ENCODE results near the gene NOS1AP.
A peak's percentile ranks its signal among the peaks of the same experiment; 100 is the strongest.

The NOS1AP gene

DNA sequence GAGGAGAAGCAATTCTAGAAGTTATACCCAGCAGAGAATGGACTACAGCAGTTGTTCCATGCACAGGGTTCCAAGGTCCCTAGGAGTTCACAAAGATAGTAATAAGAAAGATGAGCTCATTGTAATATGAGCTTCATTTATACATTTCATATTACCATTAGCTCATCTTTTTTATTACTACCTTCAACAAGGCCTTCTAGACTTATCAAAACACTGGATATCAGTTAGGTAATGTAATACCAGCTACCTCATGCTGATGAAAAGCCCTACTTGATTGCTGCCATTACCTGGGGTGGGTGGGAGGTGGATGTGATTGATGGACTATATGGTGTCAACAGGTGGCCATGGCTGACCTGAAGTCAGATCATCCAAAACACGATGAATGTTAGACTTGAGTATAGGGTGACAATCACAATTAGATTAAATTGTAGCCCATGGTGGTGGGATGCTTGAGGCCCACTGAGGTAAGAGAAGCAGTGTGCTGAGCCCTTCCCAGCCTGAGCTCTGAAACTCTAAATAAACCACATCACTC, 273.0 kb downstream of the NOS1AP start:
- Histone ChIP-seq H3K23ac (ENCODE audit: low read length in 2 of 2) (no peak overlapping the region), H3K4me2 (ENCODE audit: low read length, poor library complexity, severe bottlenecking) (no peak overlapping the region), H3K79me1 (replicated peaks; ENCODE audit: low read length, poor library complexity, severe bottlenecking) (no peaks in the 10 kb centered on the region), H3K4me1 (ENCODE audit: control insufficient read depth, insufficient read depth, low read depth, low read length) (peaks cover 6% of the 10 kb centered on the region), H3K27me3 (ENCODE audit: control insufficient read depth in 1 of 2, insufficient read depth in 1 of 2, low read length in 2 of 2) (peaks cover 0 to 12% of the 10 kb centered on the region in 2 experiments), H3K18ac (ENCODE audit: low read depth in 1 of 2, low read length in 2 of 2) (no peak overlapping the region), H2BK12ac (ENCODE audit: low read length in 2 of 2) (no peak overlapping the region), H2BK15ac (ENCODE audit: low read depth, poor library complexity, severe bottlenecking) (no peak overlapping the region), H3K36me3 (ENCODE audit: control insufficient read depth in 1 of 2, insufficient read depth in 2 of 2, low read depth in 1 of 2, low read length in 2 of 2) (no peaks in the 10 kb centered on the region), H2AK5ac (ENCODE audit: low read length, severe bottlenecking) (no peak overlapping the region), H2BK5ac (ENCODE audit: low read depth, low read length, poor library complexity, severe bottlenecking) (no peak overlapping the region), H3K4me3 (ENCODE audit: insufficient read depth in 1 of 2, low read depth in 1 of 2, low read length in 2 of 2) (no peak overlapping the region), H4K8ac (ENCODE audit: low read length) (no peak overlapping the region), H2BK120ac (ENCODE audit: low read depth, low read length) (no peak overlapping the region), H2AFZ (ENCODE audit: low read depth, low read length) (no peak overlapping the region), H3K4ac (ENCODE audit: low read depth in 1 of 2, low read length in 2 of 2) (no peak overlapping the region), H3K14ac (ENCODE audit: low read length in 2 of 2) (no peak overlapping the region), H3K27ac (ENCODE audit: low read length, poor library complexity, severe bottlenecking) (no peak overlapping the region), H4K91ac (ENCODE audit: low read length) (no peak overlapping the region), H3K9ac (ENCODE audit: low read length) (no peak overlapping the region), H3K9me3 (ENCODE audit: control insufficient read depth, low read length) (no peaks in the 10 kb centered on the region)
- no peak for DNase-seq
- WGBS = 83% methylated on average over 1 of the region's 1 CpG

DNA sequence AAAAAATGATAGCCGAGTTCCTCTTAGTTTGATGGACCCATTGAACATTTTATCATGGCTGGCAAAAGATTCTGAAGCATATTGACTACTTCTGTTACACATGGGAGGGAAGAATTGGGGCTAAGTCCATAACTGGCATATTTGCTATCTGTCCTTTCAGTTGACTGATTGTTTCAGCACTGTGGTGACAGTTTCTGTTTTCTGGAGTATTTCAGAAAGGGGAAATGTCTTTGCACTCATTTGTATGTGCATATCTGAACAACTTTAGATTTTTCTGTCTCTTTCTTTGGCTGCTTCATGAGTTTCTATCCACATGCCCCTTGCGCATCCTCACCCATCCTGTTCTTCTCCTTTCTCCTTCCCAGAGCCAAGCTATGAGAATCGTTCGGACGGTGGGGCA, 274.0 kb downstream of the NOS1AP start:
- WGBS = 99% methylated on average over 5 of the region's 5 CpGs
- H3K27me3 ChIP-seq (ENCODE audit: control insufficient read depth in 1 of 2, insufficient read depth in 1 of 2, low read length in 2 of 2) = peaks cover 0 to 6% of the 10 kb centered on the region in 2 experiments
- no peak overlapping the region for H3K23ac ChIP-seq (ENCODE audit: low read length in 2 of 2)
- H2BK12ac ChIP-seq (ENCODE audit: low read length in 2 of 2) = no peak overlapping the region
- H3K79me1 ChIP-seq (replicated peaks; ENCODE audit: low read length, poor library complexity, severe bottlenecking) = no peaks in the 10 kb centered on the region
- no peak overlapping the region for H2BK5ac ChIP-seq (ENCODE audit: low read depth, low read length, poor library complexity, severe bottlenecking)
- peak overlapping the region; percentile 16 for H2BK15ac ChIP-seq (ENCODE audit: low read depth, poor library complexity, severe bottlenecking)
- no peak overlapping the region for H4K8ac ChIP-seq (ENCODE audit: low read length)
- no peak overlapping the region for H3K4me2 ChIP-seq (ENCODE audit: low read length, poor library complexity, severe bottlenecking)
- no peak for DNase-seq
- H3K18ac ChIP-seq (ENCODE audit: low read depth in 1 of 2, low read length in 2 of 2) = no peak overlapping the region
- H2BK120ac ChIP-seq (ENCODE audit: low read depth, low read length) = no peak overlapping the region
- no peak overlapping the region for H3K4ac ChIP-seq (ENCODE audit: low read depth in 1 of 2, low read length in 2 of 2)
- H3K14ac ChIP-seq (ENCODE audit: low read length in 2 of 2) = no peak overlapping the region
- no peak overlapping the region for H2AFZ ChIP-seq (ENCODE audit: low read depth, low read length)
- H3K27ac ChIP-seq (ENCODE audit: low read length, poor library complexity, severe bottlenecking) = no peak overlapping the region
- no peak overlapping the region for H3K4me3 ChIP-seq (ENCODE audit: insufficient read depth in 1 of 2, low read depth in 1 of 2, low read length in 2 of 2)
- no peaks in the 10 kb centered on the region for H3K36me3 ChIP-seq (ENCODE audit: control insufficient read depth in 1 of 2, insufficient read depth in 2 of 2, low read depth in 1 of 2, low read length in 2 of 2)
- H4K91ac ChIP-seq (ENCODE audit: low read length) = no peak overlapping the region
- peak overlapping the region; percentile 6 for H2AK5ac ChIP-seq (ENCODE audit: low read length, severe bottlenecking)
- no peak overlapping the region for H3K9ac ChIP-seq (ENCODE audit: low read length)
- peaks cover 8% of the 10 kb centered on the region for H3K4me1 ChIP-seq (ENCODE audit: control insufficient read depth, insufficient read depth, low read depth, low read length)
- no peaks in the 10 kb centered on the region for H3K9me3 ChIP-seq (ENCODE audit: control insufficient read depth, low read length)

DNA sequence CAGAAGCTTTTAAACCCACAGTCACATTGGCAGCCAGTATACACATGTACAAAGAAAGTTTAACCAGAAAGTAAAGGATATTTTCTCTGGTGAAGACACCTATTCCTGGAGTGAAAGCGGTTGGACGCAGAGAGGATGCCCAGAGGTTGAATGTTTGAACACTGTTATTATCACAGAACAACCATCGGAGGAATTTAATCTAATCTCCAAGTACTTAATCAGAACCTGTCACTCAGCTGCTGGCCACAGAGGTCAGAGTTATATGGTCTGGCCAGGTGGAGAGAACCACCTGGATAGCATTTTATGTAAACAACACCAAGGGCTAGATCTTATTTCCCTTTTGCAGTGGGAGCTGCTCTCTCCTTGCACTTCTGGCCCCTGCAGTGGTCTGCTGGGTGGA, 277.8 kb downstream of the NOS1AP start:
- no peak overlapping the region for H3K4ac ChIP-seq (ENCODE audit: low read depth in 1 of 2, low read length in 2 of 2)
- no peak overlapping the region for H3K4me2 ChIP-seq (ENCODE audit: low read length, poor library complexity, severe bottlenecking)
- H4K91ac ChIP-seq (ENCODE audit: low read length) = no peak overlapping the region
- 67% methylated on average over 3 of the region's 3 CpGs for WGBS
- H3K4me3 ChIP-seq (ENCODE audit: insufficient read depth in 1 of 2, low read depth in 1 of 2, low read length in 2 of 2) = no peak overlapping the region
- no peak for DNase-seq
- H3K9ac ChIP-seq (ENCODE audit: low read length) = no peak overlapping the region
- H3K36me3 ChIP-seq (ENCODE audit: control insufficient read depth in 1 of 2, insufficient read depth in 2 of 2, low read depth in 1 of 2, low read length in 2 of 2) = no peaks in the 10 kb centered on the region
- H2BK12ac ChIP-seq (ENCODE audit: low read length in 2 of 2) = peak overlapping the region in 1 of 2 experiments; percentile 25
- no peak overlapping the region for H3K27ac ChIP-seq (ENCODE audit: low read length, poor library complexity, severe bottlenecking)
- H2BK120ac ChIP-seq (ENCODE audit: low read depth, low read length) = no peak overlapping the region
- H3K4me1 ChIP-seq (ENCODE audit: control insufficient read depth, insufficient read depth, low read depth, low read length) = peaks cover 14% of the 10 kb centered on the region
- no peaks in the 10 kb centered on the region for H3K27me3 ChIP-seq (ENCODE audit: control insufficient read depth in 1 of 2, insufficient read depth in 1 of 2, low read length in 2 of 2)
- H3K79me1 ChIP-seq (replicated peaks; ENCODE audit: low read length, poor library complexity, severe bottlenecking) = no peaks in the 10 kb centered on the region
- H3K18ac ChIP-seq (ENCODE audit: low read depth in 1 of 2, low read length in 2 of 2) = no peak overlapping the region
- no peak overlapping the region for H2BK15ac ChIP-seq (ENCODE audit: low read depth, poor library complexity, severe bottlenecking)
- no peak overlapping the region for H3K14ac ChIP-seq (ENCODE audit: low read length in 2 of 2)
- H2AK5ac ChIP-seq (ENCODE audit: low read length, severe bottlenecking) = peak overlapping the region; percentile 91
- no peak overlapping the region for H3K23ac ChIP-seq (ENCODE audit: low read length in 2 of 2)
- no peak overlapping the region for H4K8ac ChIP-seq (ENCODE audit: low read length)
- H3K9me3 ChIP-seq (ENCODE audit: control insufficient read depth, low read length) = no peaks in the 10 kb centered on the region
- H2BK5ac ChIP-seq (ENCODE audit: low read depth, low read length, poor library complexity, severe bottlenecking) = no peak overlapping the region
- no peak overlapping the region for H2AFZ ChIP-seq (ENCODE audit: low read depth, low read length)

DNA sequence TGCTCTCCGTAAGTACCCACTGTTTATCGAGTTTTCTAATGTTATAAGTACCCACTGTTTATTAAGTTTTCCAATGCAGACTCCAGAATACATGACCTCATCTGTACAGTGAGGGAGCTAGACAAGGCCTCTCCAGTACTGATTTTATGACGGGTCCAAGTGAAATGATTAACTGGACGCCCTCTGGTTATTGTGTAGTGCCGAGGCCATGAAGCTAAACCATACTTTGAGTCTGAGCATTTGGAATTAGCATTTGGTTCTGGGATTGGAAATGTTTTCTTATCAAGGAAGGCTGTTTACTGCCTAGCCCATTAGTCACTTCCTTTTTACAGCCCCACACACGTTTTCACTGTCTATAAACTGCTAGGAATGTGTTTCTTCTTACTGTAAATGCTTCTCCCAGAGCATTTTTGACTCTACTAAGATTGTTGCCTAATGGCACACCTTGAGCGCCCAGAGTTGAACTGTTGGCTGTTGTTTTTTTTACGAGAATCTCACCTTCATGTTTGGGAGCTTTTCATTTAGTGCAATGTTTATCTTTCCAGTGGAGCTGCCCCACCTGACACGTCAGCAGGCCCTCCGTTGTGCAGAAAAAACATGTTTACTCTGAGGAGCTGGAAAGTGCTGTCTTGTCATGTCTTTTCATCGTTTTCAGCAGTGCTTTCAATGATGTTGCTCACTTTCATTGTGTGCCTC, 280.3 kb downstream of the NOS1AP start:
- H3K4ac ChIP-seq (ENCODE audit: low read depth in 1 of 2, low read length in 2 of 2) = peak overlapping the region; percentile 57 to 98
- no peaks in the 10 kb centered on the region for H3K9me3 ChIP-seq (ENCODE audit: control insufficient read depth, low read length)
- no peaks in the 10 kb centered on the region for H3K36me3 ChIP-seq (ENCODE audit: control insufficient read depth in 1 of 2, insufficient read depth in 2 of 2, low read depth in 1 of 2, low read length in 2 of 2)
- peak overlapping the region; percentile 50 for H2BK120ac ChIP-seq (ENCODE audit: low read depth, low read length)
- peak overlapping the region; percentile 86 for H2AFZ ChIP-seq (ENCODE audit: low read depth, low read length)
- peaks cover 0 to 9% of the 10 kb centered on the region in 2 experiments for H3K27me3 ChIP-seq (ENCODE audit: control insufficient read depth in 1 of 2, insufficient read depth in 1 of 2, low read length in 2 of 2)
- H3K18ac ChIP-seq (ENCODE audit: low read depth in 1 of 2, low read length in 2 of 2) = peak overlapping the region; percentile 65 to 99
- no peak overlapping the region for H3K9ac ChIP-seq (ENCODE audit: low read length)
- H3K79me1 ChIP-seq (replicated peaks; ENCODE audit: low read length, poor library complexity, severe bottlenecking) = no peaks in the 10 kb centered on the region
- H4K91ac ChIP-seq (ENCODE audit: low read length) = peak overlapping the region; percentile 81
- DNase-seq = peak; percentile 90
- peak overlapping the region; percentile 98 for H2AK5ac ChIP-seq (ENCODE audit: low read length, severe bottlenecking)
- peak overlapping the region; percentile 89 for H3K27ac ChIP-seq (ENCODE audit: low read length, poor library complexity, severe bottlenecking)
- peaks cover 12% of the 10 kb centered on the region for H3K4me1 ChIP-seq (ENCODE audit: control insufficient read depth, insufficient read depth, low read depth, low read length)
- H2BK15ac ChIP-seq (ENCODE audit: low read depth, poor library complexity, severe bottlenecking) = no peak overlapping the region
- no peak overlapping the region for H3K4me3 ChIP-seq (ENCODE audit: insufficient read depth in 1 of 2, low read depth in 1 of 2, low read length in 2 of 2)
- peak overlapping the region; percentile 99 for H2BK5ac ChIP-seq (ENCODE audit: low read depth, low read length, poor library complexity, severe bottlenecking)
- H4K8ac ChIP-seq (ENCODE audit: low read length) = no peak overlapping the region
- 10% methylated on average over 11 of the region's 11 CpGs for WGBS
- no peak overlapping the region for H3K14ac ChIP-seq (ENCODE audit: low read length in 2 of 2)
- H3K4me2 ChIP-seq (ENCODE audit: low read length, poor library complexity, severe bottlenecking) = peak overlapping the region; percentile 35
- H2BK12ac ChIP-seq (ENCODE audit: low read length in 2 of 2) = peak overlapping the region; percentile 34 to 99
- H3K23ac ChIP-seq (ENCODE audit: low read length in 2 of 2) = peak overlapping the region in 1 of 2 experiments; percentile 98
